B cell (primary cell): ENCODE data around the gene MAP1LC3B2. TPM values are rescaled to one million over a fixed set of nuclear protein-coding genes. Genes with fewer than 3 reads are reported as not detected.

Source experiments
- ATAC-seq: fragments of 200-7000 bp; cut with Tn5 transposase; one replicate; pipeline ENCODE4 v1.10.0; 2021; ENCODE audit warnings: low read depth, mild to moderate bottlenecking, moderate number of reproducible peaks, moderate library complexity
- CTCF ChIA-PET: fragments of 350-600 bp; sonication (Branson Sonifier 250); formaldehyde crosslinking; loops from one replicate; lab custom pipeline; 2021; ENCODE audit warnings: antibody characterized with exemption, inconsistent platforms; lab: Charles Lee
- POLR2A ChIA-PET: fragments of 350-600 bp; sonication (Branson Sonifier 250); formaldehyde crosslinking; loops from one replicate; lab custom pipeline; 2021; ENCODE audit warnings: antibody characterized with exemption; lab: Charles Lee
- DNase-seq: peaks from one replicate; pipeline ENCODE4 v3.0.0; 2013
- H2AFZ ChIP-seq: 2 replicates; pipeline ENCODE4 v1.6.1; 2012; ENCODE audit warnings: mild to moderate bottlenecking, low read depth, low read length; ENCODE audit not compliant: insufficient read depth, poor library complexity, severe bottlenecking
- H3K27ac ChIP-seq, 2 donors: 1 replicate in 1 of 2; 2 replicates in 1 of 2; pipeline ENCODE4 v1.5.1; 2012 to 2013; ENCODE audit warnings: low read length in 2 of 2, mild to moderate bottlenecking in 2 of 2, moderate library complexity in 1 of 2
- H3K27me3 ChIP-seq, 4 experiments: fragments of 200-600 bp in 1 of 4; sonication (generic) in 1 of 4; replicated peaks in 1 of 4; 1 replicate in 2 of 4; 2 replicates in 2 of 4; pipeline versions ENCODE4 v1.6.1 to v1.7.0; 2013 to 2016; ENCODE audit warnings: low read length in 3 of 4, mild to moderate bottlenecking in 2 of 4, mixed read lengths in 1 of 4, moderate library complexity in 1 of 4; ENCODE audit not compliant: insufficient read depth in 4 of 4, control insufficient read depth in 3 of 4; ENCODE audit errors: control extremely low read depth in 1 of 4
- H3K36me3 ChIP-seq, 2 experiments: replicated peaks in 1 of 2; 1 replicate in 1 of 2; 2 replicates in 1 of 2; pipeline versions ENCODE4 v1.6.1 to v1.7.1; 2013; ENCODE audit warnings: low read length in 1 of 2; ENCODE audit not compliant: insufficient read depth in 2 of 2, control insufficient read depth in 1 of 2; ENCODE audit errors: control extremely low read depth in 1 of 2, extremely low read depth in 1 of 2
- H3K4me1 ChIP-seq, 2 donors: fragments of 200-600 bp in 1 of 2; sonication (generic) in 1 of 2; 1 replicate in 1 of 2; 2 replicates in 1 of 2; pipeline versions ENCODE4 v1.5.1 to v1.6.1; 2013 to 2017; ENCODE audit warnings: low read length in 2 of 2; ENCODE audit not compliant: control insufficient read depth in 2 of 2, insufficient read depth in 2 of 2
- H3K4me2 ChIP-seq: replicated peaks from 2 replicates; pipeline ENCODE3; 2012; ENCODE audit warnings: mild to moderate bottlenecking, low read depth, low read length; ENCODE audit not compliant: poor library complexity, severe bottlenecking
- H3K4me3 ChIP-seq, 5 experiments: fragments of 200-600 bp in 1 of 5; sonication (generic) in 1 of 5; 1 replicate in 3 of 5; 2 replicates in 2 of 5; pipeline versions ENCODE4 v1.5.1 to v1.7.0; 2011 to 2016; ENCODE audit warnings: low read length in 4 of 5, mild to moderate bottlenecking in 4 of 5, low read depth in 2 of 5, control low read depth in 1 of 5, moderate library complexity in 1 of 5; ENCODE audit not compliant: insufficient read depth in 1 of 5; ENCODE audit errors: control extremely low read depth in 1 of 5, extremely low read depth in 1 of 5
- H3K79me2 ChIP-seq: fragments of 200-600 bp; sonication (generic); one replicate; pipeline ENCODE4 v1.6.0; 2016; ENCODE audit warnings: low read length; ENCODE audit not compliant: control insufficient read depth, insufficient read depth
- H3K9ac ChIP-seq: fragments of 200-600 bp; sonication (generic); 2 replicates; pipeline ENCODE4 v1.6.1; 2017; ENCODE audit warnings: mild to moderate bottlenecking, low read length, moderate library complexity
- H3K9me3 ChIP-seq, 3 donors: one replicate each; pipeline versions ENCODE4 v1.6.1 to v1.7.1; 2013; ENCODE audit warnings: low read length in 2 of 3; ENCODE audit not compliant: control insufficient read depth in 2 of 3, insufficient read depth in 1 of 3; ENCODE audit errors: control extremely low read depth in 1 of 3
- H4K20me1 ChIP-seq: 2 replicates; pipeline ENCODE4 v1.6.0; 2012; ENCODE audit warnings: mild to moderate bottlenecking, low read length; ENCODE audit not compliant: insufficient read depth, control insufficient read depth, poor library complexity, severe bottlenecking
- H3K27ac Mint-ChIP-seq: one replicate; pipeline ENCODE4 v1.8.0; 2021; ENCODE audit warnings: mixed read lengths
- H3K27me3 Mint-ChIP-seq: one replicate; pipeline ENCODE4 v1.8.0; 2021; ENCODE audit warnings: mixed read lengths
- H3K4me1 Mint-ChIP-seq: one replicate; pipeline ENCODE4 v1.8.0; 2021; ENCODE audit warnings: mixed read lengths
- H3K4me3 Mint-ChIP-seq: one replicate; pipeline ENCODE4 v1.8.0; 2021; ENCODE audit warnings: mixed read lengths
- H3K9me3 Mint-ChIP-seq: one replicate; pipeline ENCODE4 v1.8.0; 2022; ENCODE audit warnings: mixed read lengths; ENCODE audit not compliant: insufficient read depth
- EZH2 ChIP-seq: IDR thresholded peaks from 2 replicates; pipeline ENCODE4 v1.6.1; 2012; ENCODE audit warnings: borderline replicate concordance, low read depth, mild to moderate bottlenecking, moderate library complexity, low read length; ENCODE audit not compliant: insufficient read depth, poor library complexity, severe bottlenecking
- WGBS: methylation state at CpG from one replicate; pipeline ENCODE4 v1.1.5; 2013; ENCODE audit warnings: missing lambda C conversion rate; ENCODE audit not compliant: insufficient coverage; 5-methylcytosine and 5-hydroxymethylcytosine counted together
- intact Hi-C: fragments of 100-400 bp; cut with micrococcal nuclease; formaldehyde crosslinking; loops from one replicate; pipeline ENCODE4 v1.10.0; 2022
- polyA plus RNA-seq: library from polyadenylated mRNA; depleted of rRNA; stranded (reverse); fragments of >200 nt; gene quantifications from 2 replicates; pipeline ENCODE4 v1.2.3, GENCODE V29; 2012
- total RNA-seq, 2 donors: library from RNA; stranded (reverse); fragments of 120-200 nt in 1 of 2; gene quantifications; 1 replicate in 1 of 2; 2 replicates in 1 of 2; pipeline versions ENCODE4 v1.2.3 to v1.2.4, GENCODE V29; 2013 to 2022
- TF ChIP-seq, protein P1 (sequence below): fragments of 200-600 bp; IDR thresholded peaks from one replicate; pipeline ENCODE4 v1.8.0; 2022; ENCODE audit warnings: antibody characterized with exemption, mild to moderate bottlenecking

MAP1LC3B2 gene
- total and polyA plus RNA-seq, 2 donors (not counting 1 experiment from before 2014, with no cell fraction given), result 0.28 to 1.0 TPM

DNA sequence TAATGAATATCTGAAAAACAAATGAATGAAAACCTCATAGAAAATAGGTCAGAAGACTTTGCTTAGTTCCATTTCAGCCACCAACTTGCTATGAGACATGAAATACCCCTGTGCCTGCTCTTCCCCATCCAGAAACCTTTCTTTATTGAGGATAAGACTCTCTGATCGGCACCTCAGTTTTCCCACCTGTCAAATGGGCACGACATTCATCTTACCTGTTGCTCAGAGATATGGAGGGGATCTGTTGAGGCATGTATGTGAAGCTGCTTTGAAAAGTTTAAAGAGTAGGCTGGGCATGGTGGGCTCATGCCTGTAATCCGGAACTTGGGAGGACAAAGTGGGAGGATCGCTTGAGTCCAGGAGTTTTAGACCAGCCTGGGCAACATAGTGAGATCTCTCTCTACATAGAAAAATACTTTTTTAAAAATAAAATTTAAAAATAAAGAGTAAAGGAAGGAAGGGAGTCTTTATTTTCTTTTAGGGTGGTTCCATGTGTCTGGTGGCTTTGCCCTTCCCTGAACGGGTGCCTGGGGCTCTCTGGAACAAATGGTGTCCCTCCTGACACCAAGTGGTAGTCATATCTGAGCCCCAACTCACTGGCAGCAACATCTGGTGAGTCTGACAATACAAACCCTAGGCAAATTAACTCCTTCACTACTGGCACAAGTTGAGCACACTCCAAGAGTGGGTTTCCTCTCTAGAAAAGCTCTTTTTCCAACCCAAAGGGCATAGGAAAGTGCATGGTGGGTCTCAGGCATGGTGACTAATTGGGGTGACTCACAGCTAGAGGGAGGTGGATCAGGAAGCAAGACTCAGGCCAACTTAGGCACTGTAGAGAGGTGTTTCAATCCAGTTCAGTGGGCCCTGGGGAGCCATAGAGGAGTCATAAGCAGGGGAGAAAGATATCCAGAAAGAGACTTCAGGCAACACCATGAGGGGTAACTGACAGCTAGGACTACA is 42.1 kb downstream of the MAP1LC3B2 start:
- WGBS, result 11% methylated on average over 1 of the region's 5 CpGs
- Histone ChIP-seq H3K27me3 (peaks cover 0 to 9% (median 3%) of the 10 kb centered on the region in 4 experiments), H3K4me3 (no peak overlapping the region), H3K27ac (no peak overlapping the region), H4K20me1 (no peaks in the 10 kb centered on the region), H3K9ac (no peak overlapping the region), H2AFZ (no peak overlapping the region), H3K4me2 (no peak overlapping the region), H3K9me3 (no peaks in the 10 kb centered on the region), H3K79me2 (peaks cover 3% of the 10 kb centered on the region), H3K36me3 (no peaks in the 10 kb centered on the region), H3K4me1 (peaks cover 14 to 20% of the 10 kb centered on the region in 2 donors)
- POLR2A ChIA-PET, result no interaction called here
- intact Hi-C loops, result loop anchor here (1.0 to 2.0 kb wide), 2 partner anchors 460 to 602 kb away; no protein-coding TSS in a partner anchor
- Mint-ChIP-seq H3K4me1 (peaks cover 26% of the 10 kb centered on the region), H3K4me3 (no peak overlapping the region), H3K27ac (no peak overlapping the region), H3K9me3 (no peaks in the 10 kb centered on the region), H3K27me3 (peaks cover 7% of the 10 kb centered on the region)
- CTCF ChIA-PET, result interaction anchor here (0.9 to 4.5 kb wide), 18 partner anchors 8 to 603 kb away, joined by 3 to 37 read pairs (median 6); partner anchors contain the start of genes MAP1LC3B2 and MED13L
- DNase-seq, result no peak
- no peak for ATAC-seq
- no peak for TF ChIP-seq EZH2
- TF ChIP-seq, protein P1, sequence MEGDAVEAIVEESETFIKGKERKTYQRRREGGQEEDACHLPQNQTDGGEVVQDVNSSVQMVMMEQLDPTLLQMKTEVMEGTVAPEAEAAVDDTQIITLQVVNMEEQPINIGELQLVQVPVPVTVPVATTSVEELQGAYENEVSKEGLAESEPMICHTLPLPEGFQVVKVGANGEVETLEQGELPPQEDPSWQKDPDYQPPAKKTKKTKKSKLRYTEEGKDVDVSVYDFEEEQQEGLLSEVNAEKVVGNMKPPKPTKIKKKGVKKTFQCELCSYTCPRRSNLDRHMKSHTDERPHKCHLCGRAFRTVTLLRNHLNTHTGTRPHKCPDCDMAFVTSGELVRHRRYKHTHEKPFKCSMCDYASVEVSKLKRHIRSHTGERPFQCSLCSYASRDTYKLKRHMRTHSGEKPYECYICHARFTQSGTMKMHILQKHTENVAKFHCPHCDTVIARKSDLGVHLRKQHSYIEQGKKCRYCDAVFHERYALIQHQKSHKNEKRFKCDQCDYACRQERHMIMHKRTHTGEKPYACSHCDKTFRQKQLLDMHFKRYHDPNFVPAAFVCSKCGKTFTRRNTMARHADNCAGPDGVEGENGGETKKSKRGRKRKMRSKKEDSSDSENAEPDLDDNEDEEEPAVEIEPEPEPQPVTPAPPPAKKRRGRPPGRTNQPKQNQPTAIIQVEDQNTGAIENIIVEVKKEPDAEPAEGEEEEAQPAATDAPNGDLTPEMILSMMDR, result no peak
